Measurements from ENCODE around the gene NUPR2. TPM values are rescaled to one million over a fixed set of nuclear protein-coding genes. Genes with fewer than 3 reads are reported as not detected.
"Not testable (repeated sequence)": the region's sequence is repeated elsewhere in the genome, so short reads cannot be mapped to it uniquely, and the experiment has no call there.

The NUPR2 gene, protein sequence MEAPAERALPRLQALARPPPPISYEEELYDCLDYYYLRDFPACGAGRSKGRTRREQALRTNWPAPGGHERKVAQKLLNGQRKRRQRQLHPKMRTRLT
- total RNA-seq = under 1 TPM in 1 of 2 donors, not detected in 1; 0.60 TPM

DNA sequence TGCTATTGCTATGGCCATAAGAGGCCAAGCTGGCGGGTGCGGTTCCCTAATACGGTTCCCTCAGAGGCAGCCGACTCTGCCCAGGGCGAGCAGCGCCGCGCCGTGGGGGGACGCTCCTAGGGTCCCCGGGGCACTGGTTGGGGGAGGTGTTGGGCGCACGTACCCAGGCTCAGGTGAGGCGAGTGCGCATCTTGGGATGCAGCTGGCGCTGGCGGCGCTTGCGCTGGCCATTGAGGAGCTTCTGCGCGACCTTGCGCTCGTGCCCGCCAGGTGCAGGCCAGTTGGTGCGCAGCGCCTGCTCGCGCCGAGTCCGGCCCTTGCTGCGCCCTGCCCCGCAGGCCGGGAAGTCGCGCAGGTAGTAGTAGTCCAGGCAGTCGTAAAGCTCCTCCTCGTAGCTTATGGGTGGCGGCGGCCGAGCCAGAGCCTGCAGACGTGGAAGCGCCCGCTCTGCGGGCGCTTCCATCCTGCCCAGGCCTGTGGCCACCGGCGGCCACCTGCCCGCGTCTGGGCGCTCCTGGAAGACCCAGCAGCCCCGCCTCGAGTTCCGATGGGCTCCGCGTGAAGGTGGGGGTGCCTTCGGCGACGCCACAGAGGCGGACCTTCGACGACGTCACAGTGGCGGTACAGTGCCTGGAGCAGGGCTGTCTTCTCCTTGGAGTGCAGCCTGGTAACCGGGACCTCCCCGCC, at the start of gene NUPR2:
TSS of gene NUPR2 (minus strand) at position 566 of the 687 bp plus-strand sequence. CDS start at position 463, 103 bp downstream.
- ATAC-seq = peak; percentile 20 to 48
- no peaks in the 10 kb centered on the region for H3K9me3 Mint-ChIP-seq
- H3K36me3 Mint-ChIP-seq = no peaks in the 10 kb centered on the region
- no peak within 1 kb of the TSS for H3K27ac Mint-ChIP-seq
- DNase-seq (ENCODE audit: low spot score in 2 of 2) = no peak

DNA sequence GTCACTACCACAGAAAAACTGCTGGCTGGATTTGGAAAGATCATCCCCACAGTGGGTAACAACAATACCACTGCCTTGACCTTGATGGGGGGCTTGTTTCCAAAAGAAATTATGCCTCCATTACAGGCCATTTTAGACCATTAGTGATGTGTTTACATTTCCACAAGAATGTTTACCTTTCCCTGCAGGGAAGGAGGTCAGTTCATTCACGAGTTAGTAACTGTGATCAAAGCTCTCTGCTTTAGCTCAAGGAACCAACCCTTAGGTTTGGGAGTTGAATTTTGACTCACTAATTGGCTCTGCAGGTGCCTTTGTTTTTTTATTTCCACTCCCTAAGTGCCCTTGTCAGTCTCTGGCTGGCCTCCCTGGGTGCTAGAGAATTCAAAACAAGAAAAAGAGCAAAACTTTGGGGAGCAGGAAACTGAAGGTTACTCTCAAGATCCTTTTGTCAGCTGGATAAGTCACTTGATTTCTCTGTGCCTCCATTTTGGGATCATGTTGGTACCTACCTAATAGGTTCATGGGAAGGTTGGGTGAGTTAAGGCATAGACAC, 41.1 kb upstream of the NUPR2 start:
- ATAC-seq (no peak), DNase-seq (ENCODE audit: low spot score in 2 of 2) (no peak)
- Mint-ChIP-seq H3K9me3 (peaks cover 27 to 30% of the 10 kb centered on the region in 2 donors), H3K36me3 (peaks cover 16 to 24% of the 10 kb centered on the region in 2 donors), H3K27ac (no peak overlapping the region)

DNA sequence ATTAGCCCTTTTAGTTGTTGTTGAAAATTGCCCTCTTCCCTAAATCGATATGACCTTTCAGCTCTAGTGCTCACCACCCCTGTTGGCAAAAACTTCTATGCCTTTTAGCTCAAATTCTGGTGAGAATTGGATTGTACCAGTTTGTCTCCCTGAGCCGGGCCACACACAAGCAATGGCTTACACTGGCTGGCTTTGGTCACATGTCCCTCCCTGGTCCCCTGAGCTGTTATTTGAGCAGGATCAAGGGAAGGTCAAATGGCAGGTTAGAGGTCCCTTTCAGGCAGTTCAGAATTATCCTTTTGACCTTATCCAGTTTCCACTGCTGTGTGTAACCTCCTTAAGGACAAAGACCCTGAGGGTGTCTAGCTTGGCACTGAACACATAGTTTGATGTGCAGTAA, 14.8 kb upstream of the NUPR2 start:
- H3K36me3 Mint-ChIP-seq; H3K9me3 Mint-ChIP-seq; DNase-seq (ENCODE audit: low spot score in 2 of 2); H3K27ac Mint-ChIP-seq; ATAC-seq: not testable (repeated sequence)

DNA sequence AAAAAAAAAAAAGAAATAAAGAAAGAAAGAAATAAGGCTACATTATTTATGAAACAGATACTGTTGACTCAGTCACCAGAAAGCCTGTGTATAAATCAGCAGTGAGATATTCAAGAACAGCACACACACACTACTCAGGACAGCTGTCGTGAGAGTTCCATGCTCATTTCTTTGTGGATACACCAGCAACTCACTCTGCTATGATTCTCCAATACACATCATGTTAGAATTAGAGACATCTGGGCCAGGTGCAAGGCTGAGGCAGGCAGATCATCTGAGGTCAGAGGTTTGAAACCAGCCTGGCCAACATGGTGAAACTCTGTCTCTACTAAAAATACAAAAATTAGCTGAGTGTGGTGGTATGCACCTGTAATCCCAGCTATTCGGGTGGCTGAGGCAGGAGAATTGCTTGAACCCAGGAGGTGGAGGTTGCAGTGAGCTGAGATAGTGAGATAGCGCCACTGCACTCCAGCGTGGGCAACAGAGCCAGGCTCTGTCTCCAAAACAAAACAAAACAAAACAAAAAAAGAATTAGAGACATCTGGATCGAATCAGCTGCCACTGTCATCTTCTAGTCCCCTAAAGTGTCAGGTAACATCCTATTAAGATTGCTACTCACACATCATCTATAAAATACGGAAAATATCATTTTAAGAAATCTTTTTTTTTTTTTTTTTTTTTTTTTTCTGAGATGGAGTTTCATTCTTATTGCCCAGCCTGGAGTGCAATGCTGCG, 11.2 kb upstream of the NUPR2 start:
- DNase-seq (ENCODE audit: low spot score in 2 of 2) (no peak), ATAC-seq (no peak)
- Mint-ChIP-seq H3K27ac (no peak overlapping the region), H3K9me3 (no peaks in the 10 kb centered on the region), H3K36me3 (no peaks in the 10 kb centered on the region)

DNA sequence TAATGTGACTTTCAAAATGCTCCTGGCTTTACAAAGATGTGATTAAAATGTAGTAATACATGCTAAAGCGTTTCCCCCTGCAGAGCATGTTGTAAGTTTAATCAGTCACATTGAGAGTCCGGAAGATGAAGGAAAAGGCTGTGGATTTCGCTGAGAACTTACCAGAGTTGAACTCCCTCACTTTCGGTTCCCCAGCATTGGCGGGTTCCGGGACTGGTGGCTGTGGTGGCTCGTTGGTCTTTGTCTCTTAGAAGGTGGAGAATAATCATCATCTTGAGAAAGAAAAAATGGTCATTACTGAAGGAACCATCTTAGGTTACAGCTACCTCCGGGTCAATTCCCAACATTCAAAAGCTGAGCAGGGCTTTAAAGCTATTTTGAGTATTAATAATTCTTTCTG, 9.6 kb upstream of the NUPR2 start:
- DNase-seq (ENCODE audit: low spot score in 2 of 2) = no peak
- no peaks in the 10 kb centered on the region for H3K9me3 Mint-ChIP-seq
- no peak overlapping the region for H3K27ac Mint-ChIP-seq
- ATAC-seq = no peak
- H3K36me3 Mint-ChIP-seq = no peaks in the 10 kb centered on the region

DNA sequence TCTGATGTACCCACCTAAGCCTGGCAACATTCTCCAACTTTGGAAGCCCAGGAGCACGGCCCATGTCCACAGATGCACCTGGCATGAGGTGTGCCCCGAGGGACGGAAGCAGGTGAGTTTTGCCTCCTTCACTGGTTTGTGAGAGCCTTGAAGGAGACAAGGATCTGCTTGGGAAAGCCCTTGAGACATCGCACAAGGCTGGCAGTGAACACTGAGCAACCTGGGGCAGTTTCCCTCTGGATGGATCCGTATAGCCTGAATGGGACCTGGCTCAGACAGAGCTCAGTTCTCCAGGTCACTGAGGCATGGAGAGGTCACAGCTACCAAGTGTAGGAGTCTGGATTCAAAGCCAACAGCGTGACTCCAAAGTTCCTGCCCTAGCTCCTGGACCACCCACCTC, 8.8 kb upstream of the NUPR2 start:
- DNase-seq (ENCODE audit: low spot score in 2 of 2) (no peak), ATAC-seq (no peak)
- no peak overlapping the region for H3K27ac Mint-ChIP-seq
- no peaks in the 10 kb centered on the region for H3K36me3 Mint-ChIP-seq
- H3K9me3 Mint-ChIP-seq = no peaks in the 10 kb centered on the region

DNA sequence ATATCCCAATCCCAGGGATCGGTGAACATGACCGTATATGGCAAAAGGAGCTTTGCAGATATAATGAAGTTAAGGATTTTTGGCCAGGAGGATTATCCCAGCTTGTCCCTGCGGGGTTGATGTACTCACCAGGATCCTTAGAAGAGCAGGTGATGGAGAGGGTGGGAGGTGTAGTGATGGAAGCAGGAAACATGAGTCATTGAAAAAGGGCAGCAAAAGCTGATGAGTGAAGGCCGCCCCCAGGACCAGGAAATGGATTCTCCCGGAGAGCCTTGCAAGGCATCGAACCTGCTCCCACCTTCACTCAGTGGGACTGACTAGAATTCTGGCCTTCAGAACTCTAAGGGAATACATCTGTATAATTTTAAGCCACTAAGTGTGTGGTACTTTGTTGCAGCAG, 5.2 kb upstream of the NUPR2 start:
- no peaks in the 10 kb centered on the region for H3K9me3 Mint-ChIP-seq
- H3K27ac Mint-ChIP-seq = peak overlapping the region in 1 of 2 donors; percentile 60
- DNase-seq (ENCODE audit: low spot score in 2 of 2) (no peak), ATAC-seq (no peak)
- no peaks in the 10 kb centered on the region for H3K36me3 Mint-ChIP-seq

DNA sequence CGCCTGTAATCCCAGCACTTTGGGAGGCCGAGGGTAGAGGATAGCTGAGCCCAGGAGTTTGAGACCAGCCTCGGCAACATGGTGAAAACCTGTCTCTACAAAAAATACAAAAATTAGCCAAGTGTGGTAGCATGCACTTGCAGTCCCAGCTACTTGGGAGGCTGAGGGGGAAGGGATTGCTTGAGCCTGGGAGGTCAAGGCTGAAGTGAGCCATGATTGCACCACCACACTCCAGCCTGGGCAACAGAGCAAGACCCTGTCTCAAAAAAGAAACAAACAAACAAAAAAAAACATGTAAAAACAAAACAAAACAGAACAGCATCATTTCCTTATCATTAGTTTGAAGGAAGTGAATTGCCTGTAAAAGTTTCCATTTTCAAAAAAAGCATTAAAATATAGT, 4.0 kb downstream of the NUPR2 start:
- not testable (repeated sequence) for ATAC-seq, H3K9me3 Mint-ChIP-seq, H3K27ac Mint-ChIP-seq, H3K36me3 Mint-ChIP-seq
- peak in 1 of 2 donors; percentile 23 for DNase-seq (ENCODE audit: low spot score in 2 of 2)

DNA sequence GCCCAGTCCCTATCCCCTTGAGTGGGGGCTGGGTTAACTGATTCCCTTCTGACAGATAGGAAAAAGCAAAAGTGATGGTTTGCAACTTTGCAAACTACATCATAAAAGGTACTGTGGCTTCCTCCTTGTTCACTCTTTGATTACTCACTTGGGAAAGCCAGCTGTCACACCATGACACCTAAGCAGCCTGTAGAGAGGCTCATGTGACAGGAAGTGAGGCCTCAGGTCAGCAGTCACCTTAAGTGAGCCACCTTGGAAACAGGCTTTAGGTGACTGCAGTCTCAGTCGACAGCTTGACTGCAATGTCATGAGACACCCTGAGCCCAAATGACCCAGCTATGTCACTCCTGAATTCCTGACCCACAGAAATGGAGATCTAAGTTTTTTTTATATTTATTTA, 5.6 kb downstream of the NUPR2 start:
- no peaks in the 10 kb centered on the region for H3K9me3 Mint-ChIP-seq

DNA sequence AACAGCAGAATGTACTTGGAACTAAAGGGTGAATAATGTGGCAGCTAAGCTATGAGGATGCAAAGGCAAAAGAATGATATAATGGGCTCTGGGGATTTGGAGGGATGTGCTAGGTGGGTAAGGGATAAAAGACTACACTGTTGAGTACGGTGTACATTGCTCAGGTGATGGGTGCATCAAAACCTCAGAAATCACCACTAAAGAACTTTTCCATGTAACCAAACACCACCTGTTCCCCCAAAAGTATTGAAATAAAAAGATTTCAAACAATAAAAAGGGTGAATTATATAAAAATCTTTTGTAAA, 8.3 kb downstream of the NUPR2 start:
- Mint-ChIP-seq H3K36me3 (peaks cover 27 to 42% of the 10 kb centered on the region in 2 donors), H3K27ac (peak overlapping the region; percentile 98 to 99), H3K9me3 (no peaks in the 10 kb centered on the region)
- ATAC-seq (no peak), DNase-seq (ENCODE audit: low spot score in 2 of 2) (no peak)

More for the DNA sequence above, 5.6 kb downstream of the NUPR2 start:
- peaks cover 19 to 23% of the 10 kb centered on the region in 2 donors for H3K36me3 Mint-ChIP-seq
- peak in 1 of 2 donors; percentile 42 for DNase-seq (ENCODE audit: low spot score in 2 of 2)
- H3K27ac Mint-ChIP-seq = no peak overlapping the region
- ATAC-seq = peak; percentile 25 to 35

DNA sequence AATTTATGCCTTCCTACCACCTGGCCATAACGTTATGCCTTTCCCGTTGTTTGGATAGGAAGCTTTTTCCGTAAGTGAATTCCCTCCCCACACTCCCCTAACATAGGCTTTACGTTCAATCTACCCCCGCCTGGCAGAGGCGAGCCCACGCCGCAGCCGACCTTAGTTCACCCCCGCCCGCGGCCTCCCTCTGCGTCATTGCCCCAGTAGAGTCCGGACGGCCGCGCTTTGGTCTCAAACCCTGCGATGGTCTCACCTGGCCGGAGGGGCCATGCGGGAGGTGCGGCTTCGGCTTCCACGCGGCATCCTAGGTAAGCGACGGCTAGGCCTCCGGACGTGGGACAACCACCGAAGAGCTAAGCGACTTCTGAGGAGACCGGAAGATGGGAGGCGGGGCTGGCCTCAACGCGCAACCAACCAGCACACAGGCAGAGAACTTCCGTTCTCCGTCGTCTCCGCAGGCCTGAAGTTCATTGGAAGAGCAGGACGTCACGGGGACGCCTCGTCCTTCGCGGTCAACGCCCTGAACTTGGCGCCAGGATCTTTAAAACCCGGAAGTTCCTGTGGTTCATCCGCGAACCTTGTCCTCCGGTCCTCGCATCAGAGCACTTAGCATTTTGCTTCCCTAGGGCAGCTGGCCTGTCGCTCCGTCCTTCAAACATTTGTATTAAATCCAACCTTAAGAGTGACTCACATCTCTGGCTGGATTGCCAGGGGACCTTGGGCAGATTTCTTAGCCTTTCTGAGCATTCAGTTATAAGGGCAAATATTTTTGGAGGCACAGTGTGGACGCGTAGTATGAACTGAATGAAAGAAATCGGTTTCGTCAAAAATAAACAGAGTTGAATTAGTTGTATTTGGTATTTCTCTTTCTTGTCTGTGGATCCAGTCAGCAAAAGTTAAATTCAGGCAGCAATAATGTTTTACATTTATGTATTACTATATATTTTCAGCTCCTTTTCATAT, 9.8 kb downstream of the NUPR2 start, which contains the start of gene CHCHD2:
TSS of gene CHCHD2 (minus strand) at position 369 of the 966 bp plus-strand sequence. CDS start at position 306, 63 bp downstream.
- H3K36me3 Mint-ChIP-seq = peaks cover 27 to 43% of the 10 kb centered on the region in 2 donors
- no peaks in the 10 kb centered on the region for H3K9me3 Mint-ChIP-seq
- H3K27ac Mint-ChIP-seq = peak within 1 kb of the TSS; percentile 98 to 99
- DNase-seq (ENCODE audit: low spot score in 2 of 2) (peak; percentile 86 to 95), ATAC-seq (peak; percentile 98 to 99)

DNA sequence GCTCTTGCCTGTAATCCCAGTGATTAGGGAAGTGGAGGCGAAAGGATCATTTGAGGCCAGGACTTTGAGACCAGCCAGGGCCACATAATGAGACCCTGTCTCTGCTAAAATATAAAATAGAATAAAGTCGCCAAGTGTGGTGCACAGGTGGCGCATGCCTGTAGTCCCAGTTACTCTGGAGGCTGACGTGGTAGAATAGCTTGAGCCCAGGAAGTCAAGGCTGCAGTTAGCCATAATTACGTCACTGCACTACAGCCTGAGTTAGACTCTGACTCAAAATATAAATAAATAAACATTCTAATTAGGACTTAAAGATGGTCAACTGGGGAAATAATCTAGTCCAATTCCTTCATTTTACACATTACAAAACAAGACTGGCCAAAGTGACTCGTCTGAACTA, 10.7 kb downstream of the NUPR2 start:
- no peak for ATAC-seq
- H3K9me3 Mint-ChIP-seq = no peaks in the 10 kb centered on the region
- peak overlapping the region; percentile 98 to 99 for H3K27ac Mint-ChIP-seq
- DNase-seq (ENCODE audit: low spot score in 2 of 2) = no peak
- peaks cover 36 to 51% of the 10 kb centered on the region in 2 donors for H3K36me3 Mint-ChIP-seq

DNA sequence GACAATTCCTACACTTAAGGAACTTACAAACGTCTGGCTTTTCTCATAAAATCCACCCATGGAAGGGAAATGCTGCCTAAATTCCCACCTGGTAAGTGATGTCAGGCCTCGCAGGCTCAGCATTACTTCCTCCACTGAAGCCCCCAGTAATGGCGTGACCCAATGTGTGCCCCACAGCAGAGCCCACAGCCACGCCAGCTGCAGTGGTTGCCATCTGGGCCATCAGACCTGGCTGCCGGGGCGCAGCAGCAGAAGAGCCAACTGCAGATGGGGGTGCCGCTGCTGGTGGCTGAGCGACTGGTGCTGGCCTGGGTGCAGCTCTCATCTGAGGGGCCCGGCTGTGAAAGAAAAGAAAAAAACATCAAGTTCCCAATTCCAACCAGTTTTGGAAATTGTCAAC, 12.1 kb downstream of the NUPR2 start:
- peaks cover 36 to 53% of the 10 kb centered on the region in 2 donors for H3K36me3 Mint-ChIP-seq
- not testable (repeated sequence) for H3K9me3 Mint-ChIP-seq; ATAC-seq; H3K27ac Mint-ChIP-seq; DNase-seq (ENCODE audit: low spot score in 2 of 2)

DNA sequence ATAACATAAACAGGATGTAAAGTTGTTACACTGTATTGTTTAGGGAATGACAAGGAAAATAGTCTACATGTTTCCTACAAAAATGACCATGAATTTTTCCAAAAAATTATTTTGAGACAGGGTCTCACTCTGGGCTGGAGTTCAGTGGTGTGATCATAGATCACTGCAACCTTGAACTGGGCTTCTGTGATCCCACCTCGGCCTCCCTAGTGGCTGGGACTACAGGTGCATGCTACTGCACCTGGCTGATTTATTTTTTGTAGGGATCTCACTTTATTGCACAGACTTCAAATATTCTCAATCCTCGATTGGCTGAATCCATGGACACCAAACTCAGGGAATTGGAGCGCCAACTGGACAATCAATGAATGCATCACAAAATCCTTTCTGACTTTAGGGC, 16.6 kb downstream of the NUPR2 start:
- no peak for ATAC-seq
- Mint-ChIP-seq H3K36me3 (peaks cover 17 to 20% of the 10 kb centered on the region in 2 donors), H3K27ac (no peak overlapping the region), H3K9me3 (no peaks in the 10 kb centered on the region)
- DNase-seq (ENCODE audit: low spot score in 2 of 2) = no peak

DNA sequence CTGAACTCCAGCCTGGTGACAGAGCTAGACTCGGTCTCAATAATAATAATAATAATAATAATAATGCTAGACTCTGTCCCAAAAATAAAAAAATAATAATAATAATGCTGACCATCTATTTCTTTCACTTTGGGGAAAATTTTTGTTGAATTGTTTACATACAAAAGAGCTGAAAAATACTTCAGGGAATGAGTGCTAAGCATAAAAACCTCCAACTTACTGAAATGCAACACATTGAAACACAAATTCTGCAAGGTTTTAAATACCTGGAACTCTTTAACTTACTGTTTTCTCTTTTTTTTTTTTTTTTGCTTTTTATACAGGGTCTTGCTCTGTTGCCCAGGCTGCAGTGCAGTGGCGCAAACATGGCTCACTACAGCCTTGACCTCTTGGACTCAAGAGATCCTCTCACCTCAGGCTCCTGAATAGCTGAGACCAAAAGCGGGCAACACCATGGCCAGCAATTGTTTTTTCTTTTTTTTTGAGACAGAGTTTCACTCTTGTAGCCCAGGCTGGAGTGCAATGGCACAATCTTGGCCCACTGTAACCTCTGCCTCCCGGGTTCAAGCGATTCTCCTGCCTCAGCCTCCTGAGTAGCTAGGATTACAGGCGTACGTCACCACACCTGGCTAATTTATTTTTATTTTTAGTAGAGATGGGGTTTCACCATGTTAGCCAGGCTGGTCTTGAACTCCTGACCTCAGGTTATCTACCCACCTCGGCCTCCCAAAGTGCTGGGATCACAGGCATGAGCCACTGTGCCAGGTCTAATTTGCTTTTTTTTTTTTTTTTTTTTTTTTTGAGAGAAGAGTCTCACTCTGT, 17.8 kb downstream of the NUPR2 start:
- not testable (repeated sequence) for ATAC-seq; H3K9me3 Mint-ChIP-seq; DNase-seq (ENCODE audit: low spot score in 2 of 2)
- Mint-ChIP-seq H3K36me3 (peaks cover 9 to 11% of the 10 kb centered on the region in 2 donors), H3K27ac (peak overlapping the region in 1 of 2 donors; percentile 44)
